H1 (cell line): ENCODE measurements around the gene LPP. TPM values are rescaled to one million over a fixed set of nuclear protein-coding genes. Genes with fewer than 3 reads are reported as not detected.

ENCODE experiments used
- BRCA1 ChIP-seq: IDR thresholded peaks from 2 replicates; pipeline ENCODE4 v1.6.1; 2012; ENCODE audit warnings: low read depth, low read length, improper control_type of control experiment
- EP300 ChIP-seq, 2 experiments: IDR thresholded peaks; 1 replicate in 1 of 2; 2 replicates in 1 of 2; pipeline ENCODE4 v1.6.1; 2011 to 2012; ENCODE audit warnings: low read depth in 2 of 2, low read length in 2 of 2, mild to moderate bottlenecking in 2 of 2, borderline replicate concordance in 1 of 2, inconsistent platforms in 1 of 2, moderate library complexity in 1 of 2
- TAF7 ChIP-seq: optimal IDR thresholded peaks from 2 replicates; pipeline ENCODE3; 2011; ENCODE audit warnings: low read depth, mild to moderate bottlenecking, inconsistent platforms, low read length, moderate library complexity, borderline replicate concordance
- polyA plus RNA-seq, 7 experiments: library from polyadenylated mRNA; depleted of rRNA in 3 of 7; stranded (reverse) in 5 of 7; unstranded in 2 of 7; fragments of >200 nt in 5 of 7; fragments of 200-250 nt in 2 of 7; gene quantifications; 1 replicate in 5 of 7; 2 replicates in 1 of 7; 4 replicates in 1 of 7; pipeline versions ENCODE4 v1.2.1 to v1.2.3, GENCODE V29; 2011 to 2013; ENCODE audit warnings: missing spikeins in 2 of 7, mixed read lengths in 2 of 7
- total RNA-seq: library from RNA; stranded (reverse); fragmentation: NEBNext Ultra II Directional; extraction: Animal tissue kit (Norgen Biotek cat#: 25700); gene quantifications from 2 replicates; pipeline ENCODE4 v1.2.1, GENCODE V29; 2021

The LPP gene
- total and polyA plus RNA-seq, 2 of the 8 experiments (the other 6 are each of a cell fraction or from before 2014, with no cell fraction given), result 10.0 to 53.3 TPM

DNA sequence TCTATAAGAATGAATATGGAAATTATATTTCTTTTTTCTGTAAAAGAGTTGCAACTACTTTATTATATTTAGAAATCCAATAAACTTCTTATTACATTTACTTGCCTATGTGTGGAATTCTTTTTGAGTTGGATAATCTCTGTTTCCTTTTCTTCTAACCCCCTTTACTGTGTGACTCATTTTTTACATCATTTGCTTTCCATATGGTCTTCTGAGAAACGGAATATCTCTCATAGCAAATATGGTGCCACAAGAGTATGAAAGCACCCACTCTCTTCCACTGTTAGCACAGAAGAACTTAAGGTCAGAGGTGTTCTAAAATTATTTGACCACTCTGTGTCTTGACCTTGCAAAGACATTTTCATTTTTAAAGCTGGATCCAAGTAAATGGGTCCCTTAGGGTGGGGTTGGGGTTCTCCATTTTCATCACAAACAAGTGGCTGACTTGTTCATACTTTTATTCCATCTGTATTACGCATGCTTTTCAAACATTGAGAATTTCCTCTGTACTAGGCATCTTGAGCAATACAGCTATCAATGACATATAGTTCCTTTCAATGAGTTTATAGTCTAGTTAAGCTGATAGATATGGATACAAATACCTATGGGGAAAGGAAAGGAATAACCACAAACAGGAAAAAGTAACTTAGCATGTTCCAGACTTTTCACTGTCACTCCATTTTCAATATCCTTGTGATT, 736.8 kb downstream of the LPP start (continued):
- TF ChIP-seq TAF7 (no peak), BRCA1 (no peak), EP300 (IDR thresholded peaks at IDR 0.05; ENCODE audit: borderline replicate concordance in 1 of 2, low read depth in 2 of 2, low read length in 2 of 2) (no peak)
- TF ChIP-seq, all 59 proteins: peak for 0
